Non-pigmented ciliary epithelial cell (primary cell): Measurements from ENCODE around the gene MALSU1.
A peak's percentile ranks its signal among the peaks of the same experiment; 100 is the strongest.

Experiments used
- DNase-seq: peaks from one replicate; pipeline ENCODE4 v3.0.0-alpha.2; 2010; ENCODE audit warnings: low read depth

MALSU1 gene

GRCh38 chr7:23298885-23299769 lies at the start of gene MALSU1:
Gene MALSU1 (plus strand): TSS chr7:23299339. CDS start chr7:23299353, 14 bp downstream.
- DNase-seq = peak; percentile 85

GRCh38 chr7:23249486-23249885 lies 49.7 kb upstream of the MALSU1 start:
- DNase-seq = no peak

- no peak for DNase-seq
Observed at GRCh38 chr7:23254051-23254681, 45.0 kb upstream of the MALSU1 start.

- no peak for DNase-seq
Observed at GRCh38 chr7:23256731-23257130, 42.4 kb upstream of the MALSU1 start.

GRCh38 chr7:23260371-23260770 lies 38.8 kb upstream of the MALSU1 start:
- no peak for DNase-seq

GRCh38 chr7:23261843-23262452 lies 37.2 kb upstream of the MALSU1 start:
- no peak for DNase-seq

- DNase-seq = no peak
Observed at GRCh38 chr7:23264916-23265458, 34.2 kb upstream of the MALSU1 start.

- DNase-seq = no peak
Observed at GRCh38 chr7:23266918-23267317, 32.2 kb upstream of the MALSU1 start.

- DNase-seq = no peak
Observed at GRCh38 chr7:23267357-23267756, 31.8 kb upstream of the MALSU1 start.

- DNase-seq = no peak
Observed at GRCh38 chr7:23268167-23268566, 31.0 kb upstream of the MALSU1 start.

GRCh38 chr7:23268746-23269145 lies 30.4 kb upstream of the MALSU1 start:
- DNase-seq = no peak

GRCh38 chr7:23272275-23272674 lies 26.9 kb upstream of the MALSU1 start:
- no peak for DNase-seq

GRCh38 chr7:23273141-23273599 lies 26.0 kb upstream of the MALSU1 start:
- DNase-seq = peak; percentile 87

- DNase-seq = no peak
Observed at GRCh38 chr7:23275912-23276311, 23.2 kb upstream of the MALSU1 start.

- DNase-seq = no peak
Observed at GRCh38 chr7:23276376-23276775, 22.8 kb upstream of the MALSU1 start.

GRCh38 chr7:23276947-23277346 lies 22.2 kb upstream of the MALSU1 start:
- no peak for DNase-seq

GRCh38 chr7:23277359-23277989 lies 21.7 kb upstream of the MALSU1 start:
- DNase-seq = peak; percentile 37

- DNase-seq = no peak
Observed at GRCh38 chr7:23279819-23280525, 19.2 kb upstream of the MALSU1 start.

GRCh38 chr7:23283086-23283485 lies 16.1 kb upstream of the MALSU1 start:
- no peak for DNase-seq

GRCh38 chr7:23284871-23285270 lies 14.3 kb upstream of the MALSU1 start:
- DNase-seq = no peak
